ENCODE data around the gene TRIM4. TPM values are rescaled to one million over a fixed set of nuclear protein-coding genes. Genes with fewer than 3 reads are reported as not detected.
"Not testable (repeated sequence)": the region's sequence is repeated elsewhere in the genome, so short reads cannot be mapped to it uniquely, and the experiment has no call there.

TRIM4 gene
- total RNA-seq, 1 donor from 2014 or later, result 17.1 TPM

DNA sequence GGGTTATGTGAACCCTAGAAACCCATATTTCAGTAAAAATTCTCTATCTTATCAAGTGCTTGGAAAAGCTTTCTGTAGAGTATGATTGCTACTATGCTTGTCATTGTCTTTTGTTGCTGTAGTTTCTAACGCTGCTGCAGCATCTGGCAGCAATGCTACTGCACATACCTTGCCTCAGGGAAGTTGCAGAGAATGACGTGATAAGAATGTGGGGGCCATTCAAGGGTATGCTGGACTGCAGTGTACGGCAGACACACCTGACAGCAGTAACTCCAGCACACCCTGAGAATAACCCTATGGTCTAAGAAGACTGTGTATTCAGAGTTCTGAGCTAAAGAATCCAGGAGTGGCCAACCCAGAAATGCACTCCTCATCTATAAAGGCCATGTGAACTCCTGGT, 20.5 kb downstream of the TRIM4 start:
- no peak for DNase-seq (ENCODE audit: low read depth)
- H3K4me3 ChIP-seq (ENCODE audit: low read depth, low read length), result no peak overlapping the region
- TF ChIP-seq, protein P1, sequence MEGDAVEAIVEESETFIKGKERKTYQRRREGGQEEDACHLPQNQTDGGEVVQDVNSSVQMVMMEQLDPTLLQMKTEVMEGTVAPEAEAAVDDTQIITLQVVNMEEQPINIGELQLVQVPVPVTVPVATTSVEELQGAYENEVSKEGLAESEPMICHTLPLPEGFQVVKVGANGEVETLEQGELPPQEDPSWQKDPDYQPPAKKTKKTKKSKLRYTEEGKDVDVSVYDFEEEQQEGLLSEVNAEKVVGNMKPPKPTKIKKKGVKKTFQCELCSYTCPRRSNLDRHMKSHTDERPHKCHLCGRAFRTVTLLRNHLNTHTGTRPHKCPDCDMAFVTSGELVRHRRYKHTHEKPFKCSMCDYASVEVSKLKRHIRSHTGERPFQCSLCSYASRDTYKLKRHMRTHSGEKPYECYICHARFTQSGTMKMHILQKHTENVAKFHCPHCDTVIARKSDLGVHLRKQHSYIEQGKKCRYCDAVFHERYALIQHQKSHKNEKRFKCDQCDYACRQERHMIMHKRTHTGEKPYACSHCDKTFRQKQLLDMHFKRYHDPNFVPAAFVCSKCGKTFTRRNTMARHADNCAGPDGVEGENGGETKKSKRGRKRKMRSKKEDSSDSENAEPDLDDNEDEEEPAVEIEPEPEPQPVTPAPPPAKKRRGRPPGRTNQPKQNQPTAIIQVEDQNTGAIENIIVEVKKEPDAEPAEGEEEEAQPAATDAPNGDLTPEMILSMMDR (IDR thresholded peaks at IDR 0.05; ENCODE audit: insufficient read depth, low read length, severe bottlenecking), result no peak
- FAIRE-seq, result no peak
- no peaks in the 10 kb centered on the region for H3K27me3 ChIP-seq (ENCODE audit: control insufficient read depth, insufficient read depth, low read length)
- peaks cover 15% of the 10 kb centered on the region for H3K36me3 ChIP-seq (ENCODE audit: control insufficient read depth, insufficient read depth, low read length)

GRCh38 chr7:99898023-99898357, 21.3 kb downstream of the TRIM4 start:
- H3K4me3 ChIP-seq (ENCODE audit: low read depth, low read length), result no peak overlapping the region
- peaks cover 10% of the 10 kb centered on the region for H3K36me3 ChIP-seq (ENCODE audit: control insufficient read depth, insufficient read depth, low read length)
- no peaks in the 10 kb centered on the region for H3K27me3 ChIP-seq (ENCODE audit: control insufficient read depth, insufficient read depth, low read length)
- DNase-seq (ENCODE audit: low read depth) (no peak), FAIRE-seq (no peak)
- TF ChIP-seq, protein P1 (IDR thresholded peaks at IDR 0.05; ENCODE audit: insufficient read depth, low read length, severe bottlenecking), result no peak

- no peak for DNase-seq (ENCODE audit: low read depth)
- Histone ChIP-seq H3K27me3 (ENCODE audit: control insufficient read depth, insufficient read depth, low read length) (no peaks in the 10 kb centered on the region), H3K4me3 (ENCODE audit: low read depth, low read length) (no peak overlapping the region), H3K36me3 (ENCODE audit: control insufficient read depth, insufficient read depth, low read length) (peaks cover 8% of the 10 kb centered on the region)
- FAIRE-seq, result no peak
- TF ChIP-seq, protein P1 (IDR thresholded peaks at IDR 0.05; ENCODE audit: insufficient read depth, low read length, severe bottlenecking), result no peak
Observed at GRCh38 chr7:99897322-99898022, 21.9 kb downstream of the TRIM4 start.

DNA sequence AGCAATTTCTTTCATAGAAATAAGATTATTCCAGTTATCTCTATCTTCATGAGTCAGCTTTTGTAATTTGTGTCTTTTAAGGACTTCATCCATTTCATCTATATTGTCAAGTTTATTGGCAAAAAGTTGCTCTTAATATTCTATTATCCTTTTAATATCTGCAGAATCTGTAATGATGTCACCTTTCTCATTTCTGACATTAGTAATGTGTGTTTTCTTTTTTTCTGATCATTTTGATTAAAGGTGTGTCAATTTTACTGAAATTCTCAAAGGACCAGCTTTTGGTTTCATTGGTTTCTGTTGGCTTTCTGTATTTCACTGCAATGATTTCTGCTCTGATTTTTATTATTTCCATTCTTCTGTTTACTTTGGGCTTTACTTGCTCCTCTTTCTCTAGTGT, 24.6 kb downstream of the TRIM4 start:
- DNase-seq (ENCODE audit: low read depth) (no peak), FAIRE-seq (no peak)
- Histone ChIP-seq H3K36me3 (ENCODE audit: control insufficient read depth, insufficient read depth, low read length) (peaks cover 3% of the 10 kb centered on the region), H3K4me3 (ENCODE audit: low read depth, low read length) (no peak overlapping the region), H3K27me3 (ENCODE audit: control insufficient read depth, insufficient read depth, low read length) (no peaks in the 10 kb centered on the region)
- TF ChIP-seq, protein P1 (IDR thresholded peaks at IDR 0.05; ENCODE audit: insufficient read depth, low read length, severe bottlenecking), result no peak

- no peak for DNase-seq (ENCODE audit: low read depth)
Observed at GRCh38 chr7:99893280-99893679, 26.1 kb downstream of the TRIM4 start.

GRCh38 chr7:99890348-99890747, 29.0 kb downstream of the TRIM4 start:
- not testable (repeated sequence) for DNase-seq (ENCODE audit: low read depth); H3K36me3 ChIP-seq (ENCODE audit: control insufficient read depth, insufficient read depth, low read length); FAIRE-seq; H3K4me3 ChIP-seq (ENCODE audit: low read depth, low read length); H3K27me3 ChIP-seq (ENCODE audit: control insufficient read depth, insufficient read depth, low read length)

More at GRCh38 chr7:99893280-99893679, 26.1 kb downstream of the TRIM4 start:
- FAIRE-seq, result no peak
- Histone ChIP-seq H3K36me3 (ENCODE audit: control insufficient read depth, insufficient read depth, low read length) (peaks cover 3% of the 10 kb centered on the region), H3K27me3 (ENCODE audit: control insufficient read depth, insufficient read depth, low read length) (no peaks in the 10 kb centered on the region), H3K4me3 (ENCODE audit: low read depth, low read length) (no peak overlapping the region)
- TF ChIP-seq, protein P1 (IDR thresholded peaks at IDR 0.05; ENCODE audit: insufficient read depth, low read length, severe bottlenecking), result no peak

GRCh38 chr7:99888366-99888765, 31.0 kb downstream of the TRIM4 start:
- not testable (repeated sequence) for H3K27me3 ChIP-seq (ENCODE audit: control insufficient read depth, insufficient read depth, low read length); H3K36me3 ChIP-seq (ENCODE audit: control insufficient read depth, insufficient read depth, low read length); FAIRE-seq; DNase-seq (ENCODE audit: low read depth); H3K4me3 ChIP-seq (ENCODE audit: low read depth, low read length)
